IPS-18c (cell line): Measurements from ENCODE around the gene PMM1.
A peak's percentile ranks its signal among the peaks of the same experiment; 100 is the strongest.
"Not testable (repeated sequence)": the region's sequence is repeated elsewhere in the genome, so short reads cannot be mapped to it uniquely, and the experiment has no call there.

Experiments used
- H3K4me3 ChIP-seq: 2 replicates; pipeline ENCODE4 v1.7.0; 2013; ENCODE audit warnings: low read depth, mild to moderate bottlenecking, low read length, moderate library complexity; ENCODE audit not compliant: insufficient read depth
- H3K9me3 ChIP-seq: one replicate; pipeline ENCODE4 v1.6.1; 2013; ENCODE audit warnings: mild to moderate bottlenecking, low read length, moderate library complexity; ENCODE audit not compliant: control insufficient read depth, insufficient read depth

Gene PMM1

GRCh38 chr22:41574847-41575381 is 14.7 kb downstream of the PMM1 start:
- H3K4me3 ChIP-seq, result no peak overlapping the region

GRCh38 chr22:41573677-41574076 is 16.0 kb downstream of the PMM1 start:
- Histone ChIP-seq H3K4me3 (no peak overlapping the region), H3K9me3 (no peaks in the 10 kb centered on the region)

More at GRCh38 chr22:41574847-41575381, 14.7 kb downstream of the PMM1 start:
- no peaks in the 10 kb centered on the region for H3K9me3 ChIP-seq

GRCh38 chr22:41572305-41572704 is 17.3 kb downstream of the PMM1 start:
- H3K4me3 ChIP-seq, H3K9me3 ChIP-seq: not testable (repeated sequence)

- Histone ChIP-seq H3K9me3 (no peaks in the 10 kb centered on the region), H3K4me3 (no peak overlapping the region)
Observed at GRCh38 chr22:41571786-41572185, 17.9 kb downstream of the PMM1 start.

GRCh38 chr22:41570221-41570620 is 19.4 kb downstream of the PMM1 start:
- no peaks in the 10 kb centered on the region for H3K9me3 ChIP-seq
- no peak overlapping the region for H3K4me3 ChIP-seq

- no peaks in the 10 kb centered on the region for H3K9me3 ChIP-seq
- no peak overlapping the region for H3K4me3 ChIP-seq
Observed at GRCh38 chr22:41568811-41569210, 20.8 kb downstream of the PMM1 start.

GRCh38 chr22:41567512-41567768 is 22.2 kb downstream of the PMM1 start:
- Histone ChIP-seq H3K4me3 (no peak overlapping the region), H3K9me3 (no peaks in the 10 kb centered on the region)

GRCh38 chr22:41565403-41566054 is 24.1 kb downstream of the PMM1 start:
- H3K4me3 ChIP-seq, result no peak overlapping the region
- H3K9me3 ChIP-seq, result no peaks in the 10 kb centered on the region

- no peaks in the 10 kb centered on the region for H3K9me3 ChIP-seq
- no peak overlapping the region for H3K4me3 ChIP-seq
Observed at GRCh38 chr22:41564563-41564962, 25.1 kb downstream of the PMM1 start.

GRCh38 chr22:41563051-41563711 is 26.5 kb downstream of the PMM1 start:
- Histone ChIP-seq H3K4me3 (peak overlapping the region; percentile 3; the same call in 1 of the 2 replicates), H3K9me3 (no peaks in the 10 kb centered on the region)

GRCh38 chr22:41562461-41562860 is 27.2 kb downstream of the PMM1 start:
- H3K9me3 ChIP-seq, result no peaks in the 10 kb centered on the region
- no peak overlapping the region for H3K4me3 ChIP-seq

- no peak overlapping the region; the same call in 1 of the 2 replicates for H3K4me3 ChIP-seq
- no peaks in the 10 kb centered on the region for H3K9me3 ChIP-seq
Observed at GRCh38 chr22:41561788-41562187, 27.9 kb downstream of the PMM1 start.

GRCh38 chr22:41561335-41561734 is 28.3 kb downstream of the PMM1 start:
- H3K4me3 ChIP-seq, result no peak overlapping the region; the same call in 1 of the 2 replicates
- no peaks in the 10 kb centered on the region for H3K9me3 ChIP-seq

GRCh38 chr22:41560095-41560471 is 29.6 kb downstream of the PMM1 start:
- Histone ChIP-seq H3K4me3 (no peak overlapping the region), H3K9me3 (no peaks in the 10 kb centered on the region)

GRCh38 chr22:41558241-41558630 is 31.4 kb downstream of the PMM1 start:
- H3K9me3 ChIP-seq, H3K4me3 ChIP-seq: not testable (repeated sequence)

- no peak overlapping the region for H3K4me3 ChIP-seq
- H3K9me3 ChIP-seq, result no peaks in the 10 kb centered on the region
Observed at GRCh38 chr22:41557401-41558240, 32.0 kb downstream of the PMM1 start.

- H3K9me3 ChIP-seq, result no peaks in the 10 kb centered on the region
- no peak overlapping the region for H3K4me3 ChIP-seq
Observed at GRCh38 chr22:41556561-41556960, 33.1 kb downstream of the PMM1 start.
